Duodenal mucosa (tissue), 2 donors: ENCODE measurements around the gene IGSF9.

ENCODE experiments used
- H3K27ac ChIP-seq: one replicate; pipeline ENCODE4 v1.7.0; 2013; ENCODE audit warnings: low read depth, low read length
- H3K27me3 ChIP-seq, 2 donors: one replicate each; pipeline ENCODE4 v1.7.0; 2013; ENCODE audit warnings: low read length in 2 of 2, control low read depth in 1 of 2; ENCODE audit not compliant: insufficient read depth in 2 of 2, control insufficient read depth in 1 of 2
- H3K36me3 ChIP-seq, 2 donors: one replicate each; pipeline ENCODE4 v1.7.0; 2013; ENCODE audit warnings: low read length in 2 of 2, control low read depth in 1 of 2; ENCODE audit not compliant: insufficient read depth in 2 of 2, control insufficient read depth in 1 of 2
- H3K4me1 ChIP-seq, 2 donors: one replicate each; pipeline ENCODE4 v1.7.0; 2013; ENCODE audit warnings: low read length in 2 of 2, control low read depth in 1 of 2; ENCODE audit not compliant: insufficient read depth in 2 of 2, control insufficient read depth in 1 of 2
- H3K4me3 ChIP-seq, 2 donors: one replicate each; pipeline ENCODE4 v1.7.0; 2013; ENCODE audit warnings: low read length in 2 of 2, low read depth in 1 of 2
- H3K9ac ChIP-seq, 2 donors: one replicate each; pipeline ENCODE4 v1.7.0; 2013; ENCODE audit warnings: low read length in 2 of 2, low read depth in 1 of 2
- H3K9me3 ChIP-seq, 2 donors: one replicate each; pipeline ENCODE4 v1.7.0; 2013; ENCODE audit warnings: low read length in 2 of 2, control low read depth in 1 of 2; ENCODE audit not compliant: control insufficient read depth in 1 of 2

The IGSF9 gene

GRCh38 chr1:159933347-159933746, 12.1 kb downstream of the IGSF9 start:
- peaks cover 0 to 3% of the 10 kb centered on the region in 2 donors for H3K27me3 ChIP-seq
- no peaks in the 10 kb centered on the region for H3K36me3 ChIP-seq
- H3K4me3 ChIP-seq = no peak overlapping the region
- H3K4me1 ChIP-seq = peaks cover 24 to 25% of the 10 kb centered on the region in 2 donors
- H3K27ac ChIP-seq = no peak overlapping the region
- H3K9me3 ChIP-seq = no peaks in the 10 kb centered on the region
- H3K9ac ChIP-seq = no peak overlapping the region

GRCh38 chr1:159932296-159933285, 12.8 kb downstream of the IGSF9 start:
- no peaks in the 10 kb centered on the region for H3K36me3 ChIP-seq
- H3K27ac ChIP-seq = no peak overlapping the region
- H3K9me3 ChIP-seq = no peaks in the 10 kb centered on the region
- no peak overlapping the region for H3K4me3 ChIP-seq
- H3K9ac ChIP-seq = no peak overlapping the region
- peaks cover 23 to 24% of the 10 kb centered on the region in 2 donors for H3K4me1 ChIP-seq
- peaks cover 0 to 3% of the 10 kb centered on the region in 2 donors for H3K27me3 ChIP-seq

- Histone ChIP-seq H3K4me1 (peaks cover 20 to 21% of the 10 kb centered on the region in 2 donors), H3K27ac (no peak overlapping the region), H3K4me3 (no peak overlapping the region), H3K9ac (no peak overlapping the region), H3K36me3 (no peaks in the 10 kb centered on the region), H3K27me3 (peaks cover 0 to 3% of the 10 kb centered on the region in 2 donors), H3K9me3 (no peaks in the 10 kb centered on the region)
Observed at GRCh38 chr1:159931795-159932173, 13.6 kb downstream of the IGSF9 start.

- Histone ChIP-seq H3K36me3 (no peaks in the 10 kb centered on the region), H3K4me1 (peaks cover 17 to 19% of the 10 kb centered on the region in 2 donors), H3K27ac (no peak overlapping the region), H3K9me3 (no peaks in the 10 kb centered on the region), H3K27me3 (peaks cover 0 to 3% of the 10 kb centered on the region in 2 donors), H3K4me3 (no peak overlapping the region), H3K9ac (no peak overlapping the region)
Observed at GRCh38 chr1:159931101-159931794, 14.2 kb downstream of the IGSF9 start.

- Histone ChIP-seq H3K36me3 (no peaks in the 10 kb centered on the region), H3K4me1 (peaks cover 19 to 21% of the 10 kb centered on the region in 2 donors), H3K27ac (no peak overlapping the region), H3K9ac (no peak overlapping the region), H3K9me3 (no peaks in the 10 kb centered on the region), H3K27me3 (peaks cover 0 to 3% of the 10 kb centered on the region in 2 donors), H3K4me3 (no peak overlapping the region)
Observed at GRCh38 chr1:159930634-159931033, 14.8 kb downstream of the IGSF9 start.

- H3K4me3 ChIP-seq = no peak overlapping the region
- no peak overlapping the region for H3K27ac ChIP-seq
- peaks cover 0 to 3% of the 10 kb centered on the region in 2 donors for H3K27me3 ChIP-seq
- H3K4me1 ChIP-seq = peaks cover 19 to 23% of the 10 kb centered on the region in 2 donors
- no peaks in the 10 kb centered on the region for H3K9me3 ChIP-seq
- no peaks in the 10 kb centered on the region for H3K36me3 ChIP-seq
- no peak overlapping the region for H3K9ac ChIP-seq
Observed at GRCh38 chr1:159930216-159930615, 15.2 kb downstream of the IGSF9 start.

GRCh38 chr1:159929155-159930051, 16.0 kb downstream of the IGSF9 start:
- H3K4me1 ChIP-seq = peaks cover 19 to 23% of the 10 kb centered on the region in 2 donors
- H3K4me3 ChIP-seq = no peak overlapping the region
- H3K27ac ChIP-seq = no peak overlapping the region
- no peak overlapping the region for H3K9ac ChIP-seq
- H3K27me3 ChIP-seq = no peaks in the 10 kb centered on the region
- H3K9me3 ChIP-seq = no peaks in the 10 kb centered on the region
- H3K36me3 ChIP-seq = no peaks in the 10 kb centered on the region

- no peak overlapping the region for H3K27ac ChIP-seq
- H3K4me1 ChIP-seq = peaks cover 19 to 26% of the 10 kb centered on the region in 2 donors
- H3K9ac ChIP-seq = no peak overlapping the region
- H3K36me3 ChIP-seq = no peaks in the 10 kb centered on the region
- H3K4me3 ChIP-seq = no peak overlapping the region
- no peaks in the 10 kb centered on the region for H3K27me3 ChIP-seq
- no peaks in the 10 kb centered on the region for H3K9me3 ChIP-seq
Observed at GRCh38 chr1:159928491-159929050, 16.8 kb downstream of the IGSF9 start.

- Histone ChIP-seq H3K36me3 (no peaks in the 10 kb centered on the region), H3K9me3 (no peaks in the 10 kb centered on the region)
Observed at GRCh38 chr1:159927849-159928431, 17.5 kb downstream of the IGSF9 start.

More at GRCh38 chr1:159927849-159928431, 17.5 kb downstream of the IGSF9 start:
- no peak overlapping the region for H3K27ac ChIP-seq
- peaks cover 25 to 32% of the 10 kb centered on the region in 2 donors for H3K4me1 ChIP-seq
- H3K9ac ChIP-seq = no peak overlapping the region
- no peaks in the 10 kb centered on the region for H3K27me3 ChIP-seq
- H3K4me3 ChIP-seq = no peak overlapping the region
